K562 (cell line): Measurements from ENCODE around the gene LMO2. TPM values are rescaled to one million over a fixed set of nuclear protein-coding genes. Genes with fewer than 3 reads are reported as not detected.

Experiments used
- ATAC-seq: fragments of 200-7000 bp; cut with Tn5 transposase; 3 replicates; pipeline ENCODE4 v1.9.1; 2020; ENCODE audit warnings: moderate library complexity
- BruUV-seq: library from RNA; stranded (reverse); fragments of 400-500 nt; replicated peaks from 2 replicates; lab custom pipeline; 2021; lab: Mats Ljungman, UMichigan
- CTCF ChIA-PET: fragments of 300-600 bp; formaldehyde crosslinking; extraction: SDS; loops from one replicate; lab custom pipeline; 2021; ENCODE audit warnings: low intra/inter-chr PET ratio; lab: Yijun Ruan, JAX
- POLR2A ChIA-PET: fragments of 300-600, 350-650 bp; sonication (Branson Sonifier 250); formaldehyde crosslinking; extraction: SDS; loops from one replicate; lab custom pipeline; 2021; ENCODE audit warnings: antibody characterized with exemption, inconsistent platforms; lab: Yijun Ruan, JAX
- DNase-seq, 4 experiments: peaks; one replicate each; pipeline versions ENCODE4 v3.0.0 to v3.0.0-alpha.2; 2011 to 2018; ENCODE audit warnings: low spot score in 3 of 4, mixed read lengths in 3 of 4; ENCODE audit errors: extremely low read depth in 1 of 4
- FAIRE-seq: peaks from 2 replicates; lab custom pipeline; 2011; peaks lifted over from hg19 to GRCh38; lab: Jason Lieb, UNC
- H2AFZ ChIP-seq: 2 replicates; pipeline ENCODE4 v1.6.0; 2011; ENCODE audit warnings: low read depth, low read length, control low read depth, inconsistent platforms
- H3K27ac ChIP-seq: fragments of 200-600 bp; 3 replicates; pipeline ENCODE4 v1.8.0; 2011; ENCODE audit warnings: low read depth, mild to moderate bottlenecking, control low read depth, inconsistent platforms, low read length, moderate library complexity, mixed read lengths; ENCODE audit errors: extremely low read depth
- H3K27me3 ChIP-seq, 2 experiments: fragments of 300-600 bp in 1 of 2; 2 replicates in 1 of 2; 3 replicates in 1 of 2; pipeline versions ENCODE4 v1.6.0 to v1.8.0; 2011; ENCODE audit warnings: inconsistent platforms in 2 of 2, low read length in 2 of 2, mild to moderate bottlenecking in 1 of 2, mixed read lengths in 1 of 2, moderate library complexity in 1 of 2; ENCODE audit not compliant: control insufficient read depth in 2 of 2, insufficient read depth in 2 of 2
- H3K36me3 ChIP-seq: fragments of 300-600 bp; 3 replicates; pipeline ENCODE4 v1.8.0; 2011; ENCODE audit warnings: mild to moderate bottlenecking, low read length, inconsistent platforms; ENCODE audit not compliant: control insufficient read depth, insufficient read depth
- H3K4me1 ChIP-seq, 2 experiments: fragments of 200-600 bp in 1 of 2; replicated peaks in 1 of 2; 2 replicates in 1 of 2; 3 replicates in 1 of 2; pipeline versions ENCODE4 v1.5.1 to v1.8.0; 2011; ENCODE audit warnings: inconsistent platforms in 2 of 2, low read length in 2 of 2, mild to moderate bottlenecking in 1 of 2, mixed read lengths in 1 of 2, moderate library complexity in 1 of 2; ENCODE audit not compliant: control insufficient read depth in 2 of 2, insufficient read depth in 2 of 2
- H3K4me2 ChIP-seq: 2 replicates; pipeline ENCODE4 v1.6.1; 2011; ENCODE audit warnings: low read length, control low read depth, inconsistent platforms, mixed read lengths; ENCODE audit not compliant: insufficient read depth
- H3K4me3 ChIP-seq: fragments of 200-600 bp; sonication (generic), shearing (Covaris generic); 2 replicates; pipeline ENCODE4 v1.5.1; 2016; ENCODE audit warnings: control low read depth, inconsistent platforms
- H3K79me2 ChIP-seq: fragments of 200-600 bp; 3 replicates; pipeline ENCODE4 v1.8.0; 2011; ENCODE audit warnings: low read length, inconsistent platforms; ENCODE audit not compliant: control insufficient read depth, insufficient read depth
- H3K9ac ChIP-seq, 2 experiments: 2 replicates each; pipeline versions ENCODE4 v1.6.0 to v1.6.1; 2011; ENCODE audit warnings: low read depth in 2 of 2, low read length in 2 of 2, control low read depth in 1 of 2, inconsistent platforms in 1 of 2, mild to moderate bottlenecking in 1 of 2, mixed read lengths in 1 of 2; ENCODE audit not compliant: insufficient read depth in 1 of 2
- H3K9me1 ChIP-seq: one replicate; pipeline ENCODE4 v1.6.0; 2011; ENCODE audit warnings: inconsistent platforms, mild to moderate bottlenecking, low read length, moderate library complexity; ENCODE audit not compliant: control insufficient read depth, insufficient read depth
- H3K9me3 ChIP-seq: replicated peaks from 2 replicates; pipeline ENCODE4 v1.5.1; 2011; ENCODE audit warnings: low read depth, low read length, inconsistent platforms; ENCODE audit not compliant: control insufficient read depth, insufficient read depth
- H4K20me1 ChIP-seq: replicated peaks from 2 replicates; pipeline ENCODE4 v1.6.1; 2011; ENCODE audit warnings: low read length, inconsistent platforms, mixed read lengths; ENCODE audit not compliant: control insufficient read depth, insufficient read depth
- CBX2 ChIP-seq: fragments of 200-600 bp; sonication (generic); IDR thresholded peaks from one replicate; pipeline ENCODE4 v1.6.1; 2012; ENCODE audit warnings: mild to moderate bottlenecking, low read length, inconsistent platforms; ENCODE audit not compliant: insufficient read depth, poor library complexity, severe bottlenecking
- HDGF ChIP-seq: fragments of 450-650 bp; IDR thresholded peaks from 2 replicates; pipeline ENCODE4 v1.6.1; 2016
- HOXB6 ChIP-seq: fragments of 250-450 bp; sonication (Bioruptor Pico); IDR thresholded peaks from 2 replicates; pipeline ENCODE4 v1.5.1; 2022; ENCODE audit warnings: mild to moderate bottlenecking, borderline replicate concordance
- MAZ ChIP-seq, 2 experiments: fragments of 450-650 bp in 1 of 2; sonication (generic) in 1 of 2; formaldehyde crosslinking; IDR thresholded peaks in 1 of 2; conservative IDR thresholded peaks in 1 of 2; 2 replicates each; pipeline versions ENCODE4 v1.4.0 to v1.5.0; 2020; ENCODE audit warnings: mild to moderate bottlenecking in 1 of 2, missing genetic modification reagents in 1 of 2
- RHOXF2B ChIP-seq: fragments of 250-450 bp; sonication (Bioruptor Pico); conservative IDR thresholded peaks from 2 replicates; pipeline ENCODE4 v1.5.1; 2021
- RUNX1 ChIP-seq: sonication (generic); IDR thresholded peaks from 2 replicates; pipeline ENCODE4 v1.6.1; 2016; ENCODE audit warnings: antibody characterized with exemption, low read depth
- SRF ChIP-seq, 2 experiments: fragments of 250-450, 450-650 bp in 1 of 2; sonication (Bioruptor Pico) in 1 of 2; sonication (generic) in 1 of 2; formaldehyde crosslinking; IDR thresholded peaks; 2 replicates each; pipeline versions ENCODE4 v1.5.0 to v1.5.1; 2020 to 2022; ENCODE audit warnings: mild to moderate bottlenecking in 1 of 2, missing genetic modification reagents in 1 of 2
- TCFL5 ChIP-seq: fragments of 250-450 bp; sonication (Bioruptor Pico); conservative IDR thresholded peaks from 2 replicates; pipeline ENCODE4 v1.6.1; 2021; ENCODE audit warnings: mild to moderate bottlenecking, moderate library complexity, matching md5 sums
- ZKSCAN8 ChIP-seq: fragments of 200-800 bp; sonication (Bioruptor generic); IDR thresholded peaks from 2 replicates; pipeline ENCODE4 v1.6.1; 2016; ENCODE audit warnings: missing genetic modification characterization, missing compliant biosample characterization
- ZMIZ1 ChIP-seq, 2 experiments: fragments of 150-350 bp in 1 of 2; IDR thresholded peaks; 2 replicates each; pipeline ENCODE4 v1.6.1; 2012 to 2016; ENCODE audit warnings: low read depth in 2 of 2, low read length in 2 of 2, mild to moderate bottlenecking in 1 of 2, moderate library complexity in 1 of 2
- ZNF551 ChIP-seq: fragments of 250-450 bp; sonication (Bioruptor Pico); IDR thresholded peaks from 2 replicates; pipeline ENCODE4 v1.5.0; 2021; ENCODE audit warnings: mild to moderate bottlenecking, moderate library complexity
- WGBS: fragments of 100-300 bp; shearing (Covaris generic); methylation state at CpG from one replicate; pipeline ENCODE4 v1.1.6; 2016; ENCODE audit warnings: low coverage, mixed read lengths; ENCODE audit not compliant: insufficient coverage; ENCODE audit errors: missing lambda C conversion rate; 5-methylcytosine and 5-hydroxymethylcytosine counted together
- in situ Hi-C: fragments of 300-500 bp; cut with MboI; formaldehyde crosslinking; loops from 4 replicates; pipeline ENCODE4 v1.15.0; 2018; ENCODE audit warnings: inconsistent platforms, mixed read lengths
- intact Hi-C: fragments of 100-400 bp; cut with micrococcal nuclease; formaldehyde crosslinking; loops from 2 replicates; pipeline ENCODE4 v1.14.2; 2022
- polyA plus RNA-seq, 8 experiments: library from polyadenylated mRNA; depleted of rRNA in 4 of 8; stranded (reverse) in 5 of 8; unstranded in 3 of 8; fragments of >200 nt; fragmentation: Nextera tagmentation in 2 of 8; fragmentation: Illumina TruSeq in 1 of 8; extraction: Ambion mirVana in 2 of 8; extraction: Trizol in 1 of 8; gene quantifications; 2 replicates each; pipeline versions ENCODE4 v1.2.1 to v1.2.3, GENCODE V29; 2011 to 2014; ENCODE audit warnings: inconsistent platforms in 1 of 8, missing spikeins in 1 of 8
- total RNA-seq, 7 experiments: library from RNA; depleted of rRNA in 6 of 7; stranded (reverse); fragments of >200 nt in 6 of 7; fragmentation: Illumina TruSeq in 2 of 7; extraction: Trizol in 2 of 7; gene quantifications; 2 replicates each; pipeline versions ENCODE4 v1.2.1 to v1.2.3, GENCODE V29; 2011 to 2021; ENCODE audit warnings: low replicate concordance in 1 of 7

Gene LMO2
- total and polyA plus RNA-seq, 9 of the 15 experiments (the other 6 are each of a cell fraction or from before 2014, with no cell fraction given), result 6.9 to 126 (median 91.5) TPM

DNA sequence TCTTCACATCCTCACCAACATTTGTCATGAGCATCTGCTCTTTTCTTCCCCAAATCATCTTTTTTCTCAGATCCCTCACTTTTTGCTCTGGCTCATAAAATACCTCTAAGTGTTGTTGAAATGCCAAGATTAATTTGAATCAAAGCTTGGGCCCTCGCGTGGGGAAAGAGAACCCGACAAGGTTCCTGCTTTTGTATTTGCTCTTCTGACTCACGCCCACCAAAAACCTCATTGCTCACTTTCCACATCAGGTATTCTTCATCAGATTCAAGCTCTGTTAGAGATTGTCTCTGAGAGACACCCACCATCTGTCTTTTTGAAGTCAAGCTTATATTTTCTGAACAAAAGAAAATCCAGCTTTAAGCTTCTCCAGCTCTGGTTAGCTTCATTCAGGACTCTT lies 64.7 kb downstream of the LMO2 start:
- no peaks in the 10 kb centered on the region for H3K79me2 ChIP-seq
- no peak overlapping the region for H2AFZ ChIP-seq
- no peak overlapping the region for H3K4me3 ChIP-seq
- intact Hi-C loops, result loop anchor here (5.0 kb wide), 1 partner anchor 465 kb away; no protein-coding TSS in a partner anchor
- peaks cover 0 to 9% of the 10 kb centered on the region in 2 experiments; a peak in 2 of 5 replicates for H3K4me1 ChIP-seq
- no peak overlapping the region for H3K27ac ChIP-seq
- H3K9me3 ChIP-seq, result no peaks in the 10 kb centered on the region
- WGBS, result 0% methylated on average over 4 of the region's 4 CpGs
- H3K9me1 ChIP-seq, result no peaks in the 10 kb centered on the region
- POLR2A ChIA-PET, result no interaction called here
- H3K9ac ChIP-seq, result no peak overlapping the region
- no peaks in the 10 kb centered on the region for H3K36me3 ChIP-seq
- BruUV-seq, result no TSS peak
- H3K27me3 ChIP-seq, result peaks cover 26 to 41% of the 10 kb centered on the region in 2 experiments
- in situ Hi-C loops, result loop anchor here (10.0 to 25.0 kb wide), 3 partner anchors 335 to 510 kb away; no protein-coding TSS in a partner anchor
- ATAC-seq (no peak), FAIRE-seq (no peak), DNase-seq (no peak)
- TF ChIP-seq SRF (CRISPR knock-in tag; IDR thresholded peaks at IDR 0.05), result no peak
- peak; percentile 37 for TF ChIP-seq CBX2
- CTCF ChIA-PET, result no interaction called here
- H3K4me2 ChIP-seq, result no peak overlapping the region
- H4K20me1 ChIP-seq, result no peaks in the 10 kb centered on the region

DNA sequence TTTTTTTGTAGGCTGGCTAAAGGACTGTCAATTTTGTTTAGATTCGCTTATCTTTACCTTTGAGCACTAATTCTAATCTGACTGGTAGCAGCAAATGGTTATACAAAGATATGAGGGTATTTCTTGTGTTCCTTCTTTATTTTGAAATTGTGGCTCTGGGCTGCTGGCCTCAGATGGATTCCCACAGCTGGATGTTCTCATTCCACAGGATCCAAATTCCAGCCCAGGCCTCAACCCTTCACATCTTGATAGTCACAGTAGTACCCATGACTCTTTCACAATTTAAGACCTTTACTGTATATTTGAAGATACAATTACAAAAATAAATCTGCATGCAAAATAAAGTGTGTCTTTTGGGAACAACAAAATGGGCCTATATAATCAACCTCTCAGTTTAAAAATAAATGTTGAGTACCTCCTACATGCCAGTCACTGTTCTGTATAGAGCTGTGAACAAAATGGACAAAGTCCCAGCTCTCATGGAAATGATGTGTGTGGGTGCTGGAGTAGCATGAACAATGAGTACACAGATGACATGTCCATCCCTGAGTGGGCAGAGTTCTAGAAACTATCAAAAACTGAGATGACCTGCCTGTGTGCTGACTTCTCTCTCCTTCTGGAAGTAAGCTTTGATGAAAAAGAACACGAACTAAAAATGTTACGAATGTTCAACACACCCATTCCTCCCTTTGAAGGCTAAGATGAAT lies 65.9 kb downstream of the LMO2 start:
- H3K9me1 ChIP-seq, result no peaks in the 10 kb centered on the region
- intact Hi-C loops, result loop anchor here (5.0 kb wide), 1 partner anchor 464 kb away; no protein-coding TSS in a partner anchor
- POLR2A ChIA-PET, result interaction anchor here (0.7 kb wide), 1 partner anchor 11 kb away, joined by 3 read pairs; no protein-coding TSS in a partner anchor
- TF ChIP-seq ZKSCAN8 (CRISPR knock-in tag) (no peak), MAZ (CRISPR knock-in tag; conservative IDR thresholded peaks at IDR 0.05 in 1 of 2, IDR thresholded peaks at IDR 0.05 in 1 of 2) (no peak), RHOXF2B (no peak), HDGF (no peak), HOXB6 (CRISPR knock-in tag) (no peak), RUNX1 (no peak), CBX2 (no peak), ZMIZ1 (IDR thresholded peaks at IDR 0.05; ENCODE audit: low read depth in 2 of 2, low read length in 2 of 2) (no peak), TCFL5 (CRISPR knock-in tag) (no peak), ZNF551 (CRISPR knock-in tag) (no peak)

More for the DNA sequence above, 65.9 kb downstream of the LMO2 start:
- BruUV-seq, result no TSS peak
- no peak overlapping the region for H3K4me3 ChIP-seq
- WGBS, result 3% methylated on average over 3 of the region's 3 CpGs
- peaks cover 3% of the 10 kb centered on the region; the same call in 1 of the 2 replicates for H4K20me1 ChIP-seq
- peaks cover 0 to 9% of the 10 kb centered on the region in 2 experiments; a peak in 2 of 5 replicates for H3K4me1 ChIP-seq
- no peaks in the 10 kb centered on the region for H3K79me2 ChIP-seq
- H3K36me3 ChIP-seq, result no peaks in the 10 kb centered on the region
- FAIRE-seq (no peak), DNase-seq (no peak), ATAC-seq (no peak)
- no peak overlapping the region for H2AFZ ChIP-seq
- CTCF ChIA-PET, result no interaction called here
- no peak overlapping the region for H3K4me2 ChIP-seq
- H3K27ac ChIP-seq, result no peak overlapping the region
- no peaks in the 10 kb centered on the region for H3K9me3 ChIP-seq
- peaks cover 35 to 45% of the 10 kb centered on the region in 2 experiments for H3K27me3 ChIP-seq
- no peak overlapping the region for H3K9ac ChIP-seq
- in situ Hi-C loops, result loop anchor here (10.0 to 25.0 kb wide), 3 partner anchors 336 to 511 kb away; no protein-coding TSS in a partner anchor
